Fibroblast of pulmonary artery (primary cell): ENCODE results near the gene SOCS1.

Experiments
- DNase-seq: peaks from one replicate; pipeline ENCODE4 v3.0.0-alpha.2; 2010; ENCODE audit warnings: low read depth
- H3K4me3 ChIP-seq: replicated peaks from 2 replicates; pipeline ENCODE4 v1.5.1; 2011; ENCODE audit warnings: low read depth, mild to moderate bottlenecking, control low read depth, low read length, moderate library complexity
- TF ChIP-seq, protein P1 (sequence below): IDR thresholded peaks from 2 replicates; pipeline ENCODE4 v1.5.1; 2011; ENCODE audit warnings: mild to moderate bottlenecking, control low read depth, low read length, inconsistent platforms; ENCODE audit errors: missing control alignments

SOCS1 gene

DNA sequence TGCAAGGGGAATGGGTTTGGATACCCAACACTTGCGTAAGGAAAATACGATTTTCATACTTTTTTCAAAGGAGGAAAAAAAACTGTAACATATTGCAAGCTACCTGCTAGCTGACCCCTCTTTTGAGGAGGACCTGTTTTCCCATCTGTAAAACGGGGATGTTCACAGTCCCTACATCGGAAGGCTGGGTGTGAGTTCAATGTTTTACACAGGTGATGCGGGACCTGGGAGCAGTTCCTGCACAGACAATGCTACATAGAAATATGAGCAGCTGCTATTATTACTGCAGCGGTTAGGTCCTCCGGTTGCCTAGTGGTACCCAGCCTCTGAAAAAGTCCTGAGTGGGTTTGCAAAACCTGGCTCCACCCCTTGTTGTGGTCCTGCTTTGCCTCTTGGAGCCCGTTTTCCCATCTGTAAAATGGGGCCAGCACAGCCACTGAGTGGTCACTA lies 3.5 kb downstream of the SOCS1 start:
- TF ChIP-seq, protein P1, sequence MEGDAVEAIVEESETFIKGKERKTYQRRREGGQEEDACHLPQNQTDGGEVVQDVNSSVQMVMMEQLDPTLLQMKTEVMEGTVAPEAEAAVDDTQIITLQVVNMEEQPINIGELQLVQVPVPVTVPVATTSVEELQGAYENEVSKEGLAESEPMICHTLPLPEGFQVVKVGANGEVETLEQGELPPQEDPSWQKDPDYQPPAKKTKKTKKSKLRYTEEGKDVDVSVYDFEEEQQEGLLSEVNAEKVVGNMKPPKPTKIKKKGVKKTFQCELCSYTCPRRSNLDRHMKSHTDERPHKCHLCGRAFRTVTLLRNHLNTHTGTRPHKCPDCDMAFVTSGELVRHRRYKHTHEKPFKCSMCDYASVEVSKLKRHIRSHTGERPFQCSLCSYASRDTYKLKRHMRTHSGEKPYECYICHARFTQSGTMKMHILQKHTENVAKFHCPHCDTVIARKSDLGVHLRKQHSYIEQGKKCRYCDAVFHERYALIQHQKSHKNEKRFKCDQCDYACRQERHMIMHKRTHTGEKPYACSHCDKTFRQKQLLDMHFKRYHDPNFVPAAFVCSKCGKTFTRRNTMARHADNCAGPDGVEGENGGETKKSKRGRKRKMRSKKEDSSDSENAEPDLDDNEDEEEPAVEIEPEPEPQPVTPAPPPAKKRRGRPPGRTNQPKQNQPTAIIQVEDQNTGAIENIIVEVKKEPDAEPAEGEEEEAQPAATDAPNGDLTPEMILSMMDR: no peak
- no peak for DNase-seq
- H3K4me3 ChIP-seq: peak overlapping the region; percentile 80

DNA sequence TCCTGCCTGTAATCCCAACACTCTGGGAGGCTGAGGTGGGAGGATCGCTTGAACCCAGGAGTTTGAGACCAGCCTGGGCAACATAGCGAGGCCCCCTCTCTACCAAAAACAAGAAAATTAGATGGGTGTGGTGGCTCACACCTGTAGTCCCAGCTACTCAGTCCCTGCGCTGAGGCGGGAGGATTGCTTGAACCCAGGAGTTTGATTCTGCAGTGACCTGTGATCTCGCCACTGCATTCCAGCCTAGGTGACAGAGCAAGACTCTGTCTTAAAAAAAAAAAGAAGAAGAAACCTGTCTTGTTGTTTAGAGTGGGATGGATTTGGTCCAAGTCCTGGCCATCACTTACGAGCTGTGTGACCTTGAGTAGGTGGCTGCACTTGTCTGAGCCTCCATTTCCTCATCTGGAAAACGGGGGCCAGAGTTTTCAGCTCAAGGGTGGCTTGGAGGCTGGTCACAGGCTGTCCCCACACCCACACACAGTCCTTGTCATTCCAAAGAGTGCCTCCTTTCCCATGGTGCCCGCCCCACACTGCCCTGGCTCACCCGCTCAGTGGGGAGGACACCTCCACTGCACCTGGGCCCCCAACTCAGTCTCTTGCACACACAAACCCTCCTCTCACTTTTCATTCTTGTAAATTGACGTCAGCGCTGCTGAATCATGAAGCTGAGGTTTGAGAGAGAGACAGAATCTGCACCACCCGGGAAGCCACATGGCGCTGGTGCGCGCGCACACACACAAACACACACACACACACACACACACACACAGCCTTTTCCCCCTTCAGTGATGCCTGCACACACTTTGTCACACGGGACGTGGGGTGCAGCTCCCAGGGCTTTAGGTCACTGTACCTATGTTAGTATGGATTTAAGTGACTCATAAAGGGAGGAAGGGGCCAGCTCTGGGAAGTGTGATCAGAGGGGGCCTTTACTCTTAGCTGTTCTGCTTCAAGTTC lies 4.2 kb downstream of the SOCS1 start:
- peak overlapping the region; percentile 80 for H3K4me3 ChIP-seq
- peak; percentile 50 for DNase-seq
- TF ChIP-seq, protein P1: no peak

DNA sequence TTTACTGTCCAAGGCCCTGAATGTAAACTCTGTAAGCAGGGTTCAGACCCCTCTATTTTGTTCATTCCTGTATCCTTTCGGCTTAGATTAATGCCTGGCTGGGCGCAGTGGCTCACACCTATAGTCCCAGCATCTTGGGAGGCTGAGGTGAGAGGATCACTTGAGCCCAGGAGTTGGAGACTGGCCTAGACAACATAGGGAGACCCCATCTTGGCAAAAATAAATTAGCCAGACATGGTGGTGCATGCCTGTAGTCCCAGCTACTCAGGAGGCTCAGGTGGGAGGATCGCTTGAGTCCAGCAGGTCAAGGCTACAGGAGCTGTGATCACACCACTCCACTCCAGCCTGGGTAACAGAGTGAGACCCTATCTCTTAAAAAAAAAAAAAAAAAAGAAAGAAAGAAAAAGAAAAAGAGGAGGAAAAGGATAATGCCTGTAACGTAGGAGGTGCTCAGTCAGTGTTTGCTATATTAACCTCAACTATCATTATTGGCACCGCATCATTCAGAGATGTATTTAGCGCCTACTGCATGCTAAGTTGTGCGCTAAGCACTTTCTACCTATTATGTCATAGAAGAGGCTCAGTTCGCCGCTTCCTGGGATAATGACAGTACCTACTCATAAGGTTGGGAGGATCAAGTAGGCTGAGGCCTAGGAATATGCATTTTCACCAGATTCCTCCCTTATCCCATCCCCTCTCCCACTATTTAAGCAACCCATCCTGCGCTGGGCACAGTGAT lies 5.0 kb downstream of the SOCS1 start:
- peak; percentile 34 for DNase-seq
- TF ChIP-seq, protein P1: no peak
- H3K4me3 ChIP-seq: no peak overlapping the region

DNA sequence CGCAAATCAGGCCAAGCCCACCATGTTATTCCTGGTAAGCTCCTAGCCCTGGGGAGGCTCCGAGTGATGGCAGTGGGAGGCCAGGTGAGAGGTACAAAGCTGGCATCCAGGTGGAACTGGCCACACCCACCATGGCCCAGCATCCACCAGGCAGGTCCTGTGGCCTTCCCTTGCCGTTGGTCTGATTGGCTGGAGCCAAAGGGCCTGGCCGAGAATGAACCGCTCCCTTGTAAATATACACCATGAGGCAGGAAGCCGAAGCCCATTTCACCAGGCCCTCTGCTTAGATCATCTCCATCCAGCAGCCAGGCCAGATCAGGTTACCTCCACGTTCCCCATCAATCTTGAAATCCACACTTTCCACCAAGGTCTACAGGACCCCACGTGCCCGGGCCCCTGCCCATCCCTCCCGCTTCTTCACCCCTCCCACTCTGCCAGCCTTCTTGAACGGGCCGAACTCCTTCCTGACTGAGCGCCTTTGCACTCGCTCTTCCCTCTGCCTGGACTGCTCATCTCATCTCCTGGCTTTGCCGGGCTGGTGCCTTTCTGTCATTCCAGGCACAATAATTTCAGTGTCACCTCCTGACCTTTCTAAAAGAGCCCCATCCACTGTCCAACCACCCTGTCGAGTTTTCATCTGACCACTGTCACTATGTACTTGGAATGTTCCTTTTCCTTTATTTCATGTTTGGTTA lies 5.8 kb downstream of the SOCS1 start:
- peak; percentile 58 for DNase-seq
- TF ChIP-seq, protein P1: no peak
- no peak overlapping the region for H3K4me3 ChIP-seq

DNA sequence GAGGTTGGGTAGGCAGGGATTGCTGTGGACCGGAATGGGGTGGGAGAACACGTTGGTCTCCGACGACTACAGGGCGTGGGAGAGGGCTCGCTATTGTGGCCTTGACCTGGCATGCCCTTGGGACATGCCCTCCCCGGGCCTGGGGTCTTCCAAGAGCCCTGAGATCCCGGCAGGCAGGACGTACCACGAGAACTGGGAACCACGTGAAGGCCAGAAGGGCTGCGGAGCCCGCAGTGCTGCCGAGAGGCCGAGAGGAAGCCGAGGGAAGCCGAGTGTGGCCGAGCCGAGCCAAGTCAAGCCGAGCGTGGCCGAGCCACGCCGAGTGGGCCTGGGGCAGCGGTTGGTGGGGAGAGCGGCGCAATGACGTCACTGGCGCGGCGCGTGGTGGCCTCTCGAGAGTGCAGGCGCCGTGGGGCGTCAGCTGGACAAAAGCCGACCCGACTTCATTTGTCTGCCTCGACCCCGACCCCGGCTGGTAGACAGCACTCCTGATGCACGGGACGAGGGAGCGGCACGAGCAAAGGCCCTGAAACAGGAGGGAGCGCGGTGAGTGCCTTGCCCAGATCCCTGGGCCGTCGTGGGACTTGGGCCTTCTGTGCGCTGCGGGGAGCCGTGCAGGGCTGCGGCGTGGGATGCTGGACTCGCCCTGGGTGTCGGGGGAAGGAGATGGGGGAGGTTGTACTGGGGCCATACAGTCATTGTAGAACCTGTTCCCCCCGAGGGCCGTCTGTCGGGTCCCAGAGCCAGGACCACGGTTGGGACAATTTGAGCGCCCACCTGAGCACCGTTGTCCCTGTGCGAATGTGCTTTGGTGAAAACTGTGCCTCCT lies 6.6 kb downstream of the SOCS1 start:
- TF ChIP-seq, protein P1: no peak
- no peak overlapping the region for H3K4me3 ChIP-seq
- no peak for DNase-seq

DNA sequence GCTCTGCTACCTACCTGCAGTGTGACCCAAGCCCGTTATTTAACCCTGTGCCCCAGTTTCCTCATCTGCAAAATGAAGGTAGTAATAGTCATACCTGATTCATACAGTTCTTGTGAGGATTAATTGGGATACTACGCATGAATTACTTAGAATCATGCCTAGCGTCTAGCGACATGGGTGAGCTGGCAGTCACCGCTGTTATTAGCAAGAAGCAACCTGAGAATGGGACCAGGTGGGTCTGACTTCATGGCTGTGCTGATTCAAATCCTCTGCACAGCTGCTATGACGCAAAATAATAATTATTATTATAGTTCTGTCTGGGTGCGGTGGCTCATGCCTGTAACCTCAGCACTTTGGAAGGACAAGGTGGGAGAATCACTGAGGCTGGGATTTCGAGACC lies 7.9 kb downstream of the SOCS1 start:
- TF ChIP-seq, protein P1: no peak

More for the DNA sequence above, 7.9 kb downstream of the SOCS1 start:
- no peak overlapping the region for H3K4me3 ChIP-seq
- DNase-seq: no peak
